A673 (cell line): ENCODE data around the gene LUC7L2.

Experiments
- CTCF ChIP-seq: fragments of 300-800, 200-600 bp; sonication (generic); conservative IDR thresholded peaks from 2 replicates; pipeline ENCODE4 v1.5.1; 2017; ENCODE audit warnings: low read depth, mild to moderate bottlenecking, antibody characterized with exemption, low read length, moderate library complexity, mixed read lengths
- EZH2 ChIP-seq: fragments of 200-600 bp; sonication (generic); IDR thresholded peaks from 2 replicates; pipeline ENCODE4 v1.6.1; 2017; ENCODE audit warnings: borderline replicate concordance, low read depth, mild to moderate bottlenecking, mixed read lengths, antibody characterized with exemption, low read length; ENCODE audit not compliant: poor library complexity, severe bottlenecking

GRCh38 chr7:139360210-139360947 lies 685 bp downstream of the LUC7L2 start:
- no peak for TF ChIP-seq CTCF
- no peak for TF ChIP-seq EZH2
